SK-N-MC (cell line): ENCODE data around the gene PTPRR.

Experiments used
- DNase-seq: peaks from one replicate; pipeline ENCODE4 v3.0.0-alpha.2; 2011; ENCODE audit warnings: low read depth, low spot score
- H3K27ac ChIP-seq: fragments of 200-600 bp; sonication (generic); 2 replicates; pipeline ENCODE4 v1.5.1; 2016; ENCODE audit warnings: mixed run types
- H3K36me3 ChIP-seq: fragments of 200-600 bp; sonication (generic); 2 replicates; pipeline ENCODE4 v1.6.1; 2017; ENCODE audit warnings: antibody characterized with exemption, low read length, mixed read lengths; ENCODE audit not compliant: insufficient read depth
- H3K4me3 ChIP-seq: fragments of 200-600 bp; sonication (generic); 2 replicates; pipeline ENCODE4 v1.5.1; 2016
- H3K9ac ChIP-seq: fragments of 200-600 bp; sonication (generic); 2 replicates; pipeline ENCODE4 v1.8.0; 2017; ENCODE audit warnings: mixed run types, mixed read lengths; ENCODE audit not compliant: insufficient read length
- H3K9me3 ChIP-seq: fragments of 200-600 bp; sonication (generic); 2 replicates; pipeline ENCODE4 v1.6.1; 2017; ENCODE audit warnings: low read depth, mild to moderate bottlenecking, antibody characterized with exemption, low read length, moderate library complexity, mixed read lengths
- EZH2 ChIP-seq: fragments of 200-600 bp; sonication (generic); IDR thresholded peaks from one replicate; pipeline ENCODE4 v1.6.1; 2017; ENCODE audit warnings: antibody characterized with exemption
- FOXP2 ChIP-seq: optimal IDR thresholded peaks from 2 replicates; pipeline ENCODE3; 2011; ENCODE audit warnings: mild to moderate bottlenecking, moderate library complexity; ENCODE audit not compliant: insufficient read depth; ENCODE audit errors: extremely low read length, control extremely low read depth
- POLR2AphosphoS5 ChIP-seq: IDR thresholded peaks from 2 replicates; pipeline ENCODE4 v1.6.1; 2012; ENCODE audit warnings: mild to moderate bottlenecking, low read depth, low read length, borderline replicate concordance

The PTPRR gene

DNA sequence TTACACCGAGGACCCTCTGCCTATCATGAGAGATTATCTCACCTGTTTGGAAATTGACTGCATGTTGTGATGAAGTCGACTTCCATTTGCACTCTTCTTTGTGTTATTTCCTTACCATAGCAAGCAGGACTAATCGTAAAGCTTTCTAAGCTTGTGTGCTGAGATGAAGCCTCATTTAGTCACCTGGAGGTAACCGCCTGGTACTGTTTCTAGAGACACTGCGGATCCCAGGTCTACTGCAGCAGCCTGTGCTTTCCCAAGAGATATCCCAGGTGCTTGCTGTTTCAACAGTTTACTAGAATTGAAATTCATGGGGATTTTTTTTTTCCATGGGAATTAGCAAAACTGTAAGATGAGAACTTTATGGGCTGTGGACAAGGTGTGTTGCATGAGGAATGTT, 131.8 kb downstream of the PTPRR start:
- H3K36me3 ChIP-seq = no peaks in the 10 kb centered on the region
- H3K4me3 ChIP-seq = no peak overlapping the region
- no peaks in the 10 kb centered on the region for H3K9me3 ChIP-seq
- DNase-seq = no peak
- H3K9ac ChIP-seq = no peak overlapping the region
- no peak for TF ChIP-seq FOXP2
- no peak for TF ChIP-seq POLR2AphosphoS5
- no peak for TF ChIP-seq EZH2
- no peak overlapping the region for H3K27ac ChIP-seq

DNA sequence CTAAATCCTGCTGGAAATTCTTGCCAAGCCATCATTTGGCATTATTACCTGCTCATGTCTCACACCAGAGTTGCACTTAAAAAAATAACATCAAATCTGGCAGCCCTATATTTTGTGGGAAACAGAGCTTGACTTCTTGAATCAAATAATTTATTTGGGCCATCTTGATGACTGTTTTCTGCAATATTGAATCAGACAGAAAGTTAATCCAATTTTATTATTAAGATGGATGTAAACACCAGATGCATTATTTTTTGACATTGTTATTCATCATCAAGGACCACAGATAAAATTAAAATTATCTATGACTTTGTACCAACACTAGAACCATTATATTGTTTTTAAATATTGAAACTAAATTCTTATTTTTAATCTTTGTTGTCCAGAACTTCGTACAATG, 132.9 kb downstream of the PTPRR start:
- no peak overlapping the region for H3K4me3 ChIP-seq
- H3K27ac ChIP-seq = no peak overlapping the region
- TF ChIP-seq POLR2AphosphoS5 (no peak), EZH2 (no peak), FOXP2 (no peak)
- no peak overlapping the region for H3K9ac ChIP-seq
- no peaks in the 10 kb centered on the region for H3K9me3 ChIP-seq
- DNase-seq = no peak
- H3K36me3 ChIP-seq = no peaks in the 10 kb centered on the region

DNA sequence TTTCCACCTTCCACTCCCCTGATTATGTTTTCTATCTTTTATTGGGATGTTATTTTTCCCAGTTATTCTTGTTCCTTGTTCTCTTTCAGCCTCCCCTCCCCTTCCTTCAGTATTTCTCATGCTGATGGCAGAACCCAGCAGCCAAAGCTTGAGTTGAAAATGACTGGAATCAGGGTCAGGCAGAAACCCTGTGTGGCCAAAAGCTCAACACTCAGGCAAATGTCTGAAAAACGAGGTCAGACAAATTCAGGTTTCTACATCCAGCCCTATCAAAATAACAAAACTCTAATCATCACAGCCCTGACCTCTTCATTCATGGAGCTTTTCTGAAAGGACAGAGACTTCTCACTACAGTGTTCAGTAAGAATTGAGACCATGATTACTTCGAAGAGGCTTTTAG, 134.6 kb downstream of the PTPRR start:
- H3K4me3 ChIP-seq = no peak overlapping the region
- no peaks in the 10 kb centered on the region for H3K9me3 ChIP-seq
- TF ChIP-seq FOXP2 = no peak
- no peak for TF ChIP-seq EZH2
- TF ChIP-seq POLR2AphosphoS5 = no peak
- no peak overlapping the region for H3K27ac ChIP-seq
- DNase-seq = no peak
- no peak overlapping the region for H3K9ac ChIP-seq
- H3K36me3 ChIP-seq = no peaks in the 10 kb centered on the region

GRCh38 chr12:70784042-70784668, 136.4 kb downstream of the PTPRR start:
- no peak for TF ChIP-seq EZH2
- TF ChIP-seq FOXP2 = no peak
- no peak for TF ChIP-seq POLR2AphosphoS5
- DNase-seq = no peak
- Histone ChIP-seq H3K36me3 (no peaks in the 10 kb centered on the region), H3K9ac (no peak overlapping the region), H3K27ac (no peak overlapping the region), H3K9me3 (no peaks in the 10 kb centered on the region), H3K4me3 (no peak overlapping the region)

DNA sequence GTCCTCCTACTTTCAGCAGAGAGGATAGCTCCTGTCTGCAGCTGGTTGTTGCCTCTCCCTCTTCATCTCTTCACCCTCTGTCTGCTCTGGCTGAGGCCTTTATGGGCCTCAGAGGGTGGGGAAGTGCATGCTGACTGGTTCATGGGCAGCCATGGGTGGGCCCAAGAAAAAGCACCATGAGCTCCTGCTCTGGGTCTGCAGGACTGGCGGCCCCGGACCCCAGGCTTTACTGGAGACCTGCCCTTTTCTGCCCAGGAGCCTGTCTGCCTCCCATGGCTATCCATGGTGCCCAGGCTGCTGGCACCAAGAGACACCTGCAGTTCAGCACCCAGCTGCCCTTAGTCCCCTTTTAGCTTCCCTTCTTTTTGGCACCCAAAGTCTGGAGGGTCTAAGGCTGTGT, 137.1 kb downstream of the PTPRR start:
- no peak for TF ChIP-seq POLR2AphosphoS5
- no peak for TF ChIP-seq FOXP2
- no peak for TF ChIP-seq EZH2
- no peaks in the 10 kb centered on the region for H3K9me3 ChIP-seq
- H3K36me3 ChIP-seq = no peaks in the 10 kb centered on the region
- DNase-seq = no peak
- no peak overlapping the region for H3K9ac ChIP-seq
- H3K27ac ChIP-seq = no peak overlapping the region
- H3K4me3 ChIP-seq = no peak overlapping the region

DNA sequence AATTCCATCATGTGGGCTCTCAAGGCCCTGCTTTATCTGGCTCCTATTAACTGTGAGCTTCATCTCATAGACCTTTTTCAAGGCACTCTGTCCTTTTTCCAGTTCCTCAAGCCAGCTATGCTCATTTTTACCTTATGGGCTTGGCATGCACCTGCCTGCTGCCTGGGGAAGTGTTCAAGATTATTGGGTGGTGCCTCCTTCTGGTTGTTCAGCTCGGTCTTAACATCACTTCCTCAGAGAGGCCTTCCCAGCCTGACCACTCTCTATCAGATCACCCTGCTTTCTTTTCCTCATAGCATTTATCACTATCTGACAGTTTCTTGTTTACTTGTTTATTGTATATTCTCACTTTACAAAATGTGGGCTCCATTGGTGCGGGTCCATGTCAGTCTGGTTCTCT, 141.3 kb downstream of the PTPRR start:
- no peak for TF ChIP-seq POLR2AphosphoS5
- no peak for TF ChIP-seq EZH2
- no peak for TF ChIP-seq FOXP2

DNA sequence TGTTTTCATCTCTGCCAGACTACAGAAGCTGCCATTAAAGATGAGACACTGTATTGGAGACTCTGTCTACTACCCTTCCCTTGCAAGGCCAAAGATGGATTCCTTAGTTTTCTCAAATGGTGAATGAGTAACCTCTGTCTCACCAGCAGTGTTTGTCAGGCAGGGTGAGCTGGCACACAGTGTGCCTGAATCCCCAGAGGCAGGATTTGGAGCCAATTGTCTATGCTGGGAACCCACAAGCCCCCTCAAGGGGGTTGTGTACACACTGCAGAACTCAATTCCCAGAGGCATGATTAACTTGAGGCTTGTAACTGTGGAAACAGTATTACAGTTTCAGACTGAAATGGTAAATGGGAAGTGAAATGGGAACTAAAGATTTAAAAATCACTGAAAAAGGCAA, 146.5 kb downstream of the PTPRR start:
- peak; percentile 61 for DNase-seq
- H3K27ac ChIP-seq = peak overlapping the region; percentile 62
- no peak for TF ChIP-seq EZH2
- peak; percentile 50 for TF ChIP-seq FOXP2
- no peak for TF ChIP-seq POLR2AphosphoS5
- no peaks in the 10 kb centered on the region for H3K9me3 ChIP-seq
- peak overlapping the region; percentile 57 for H3K4me3 ChIP-seq
- no peak overlapping the region for H3K9ac ChIP-seq
- no peaks in the 10 kb centered on the region for H3K36me3 ChIP-seq

More for the DNA sequence above, 141.3 kb downstream of the PTPRR start:
- Histone ChIP-seq H3K9ac (no peak overlapping the region), H3K27ac (no peak overlapping the region), H3K36me3 (no peaks in the 10 kb centered on the region), H3K4me3 (no peak overlapping the region), H3K9me3 (no peaks in the 10 kb centered on the region)
- DNase-seq = no peak

- Histone ChIP-seq H3K27ac (no peak overlapping the region), H3K4me3 (no peak overlapping the region), H3K36me3 (no peaks in the 10 kb centered on the region), H3K9me3 (no peaks in the 10 kb centered on the region), H3K9ac (no peak overlapping the region)
- DNase-seq = no peak
- no peak for TF ChIP-seq POLR2AphosphoS5
- no peak for TF ChIP-seq EZH2
- TF ChIP-seq FOXP2 = no peak
These were observed 147.7 kb downstream of the PTPRR start for GRCh38 chr12:70772836-70773235.

- H3K9ac ChIP-seq = no peak overlapping the region
- no peak overlapping the region for H3K27ac ChIP-seq
- TF ChIP-seq POLR2AphosphoS5 (no peak), FOXP2 (no peak), EZH2 (no peak)
- no peaks in the 10 kb centered on the region for H3K36me3 ChIP-seq
- no peak overlapping the region for H3K4me3 ChIP-seq
- H3K9me3 ChIP-seq = no peaks in the 10 kb centered on the region
- no peak for DNase-seq
These were observed 149.0 kb downstream of the PTPRR start for GRCh38 chr12:70771581-70771980.
